GM23248 (cell line): ENCODE measurements around the gene SLC6A1.

Source experiments
- EZH2 ChIP-seq: fragments of 200-600 bp; sonication (generic); IDR thresholded peaks from 2 replicates; pipeline ENCODE4 v1.6.1; 2018; ENCODE audit warnings: antibody characterized with exemption, mild to moderate bottlenecking; ENCODE audit not compliant: insufficient read depth, poor library complexity, severe bottlenecking
- EZH2phosphoT487 ChIP-seq: fragments of 200-600 bp; sonication (generic); IDR thresholded peaks from 2 replicates; pipeline ENCODE4 v1.6.1; 2018; ENCODE audit warnings: antibody characterized with exemption, moderate library complexity, mild to moderate bottlenecking, low read depth; ENCODE audit not compliant: insufficient read depth

DNA sequence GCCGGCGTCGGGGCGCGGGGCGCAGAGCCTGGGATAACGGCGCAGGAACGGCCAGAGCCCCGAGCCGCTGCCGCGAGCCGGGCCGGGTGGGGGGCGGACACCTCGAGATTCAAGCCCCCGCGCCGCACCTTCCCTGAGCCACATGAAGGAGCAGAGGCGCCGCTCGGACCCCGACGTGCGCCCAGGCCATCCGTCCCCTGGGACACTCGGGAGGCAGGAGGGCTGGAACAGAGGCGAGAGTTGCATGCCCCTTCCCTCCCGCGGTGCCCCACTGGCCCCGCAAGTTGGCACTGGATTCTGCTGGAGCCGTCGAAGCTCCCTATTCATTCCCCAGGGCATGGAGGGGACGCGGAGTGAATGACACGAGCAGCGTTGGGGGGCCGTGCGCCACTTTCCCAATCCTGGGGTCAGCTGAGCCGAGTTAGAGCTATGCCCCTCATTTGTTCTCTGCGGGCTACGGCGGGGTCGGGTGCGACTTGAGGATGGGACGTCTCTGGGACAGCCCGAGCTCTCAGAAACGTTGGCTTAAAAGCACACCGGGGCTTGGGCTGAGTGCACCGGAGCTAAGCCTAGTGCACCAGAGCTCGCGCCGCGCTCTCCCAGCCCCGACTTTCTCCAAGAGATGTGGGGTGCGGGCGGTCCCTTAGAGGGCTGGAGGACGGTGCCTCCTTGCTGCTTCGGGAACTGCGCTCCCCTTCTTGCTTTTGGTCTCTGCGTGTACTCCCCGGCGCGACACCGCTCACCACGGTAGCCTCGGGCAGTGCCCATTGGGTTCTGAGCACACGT is 588 bp downstream of the SLC6A1 start:
- peak; percentile 63 for TF ChIP-seq EZH2
- TF ChIP-seq EZH2phosphoT487: no peak
